Hematopoietic multipotent progenitor cell treated with erythropoietin and hydrocortisone succinate and interleukin-3 and kit ligand, for 6 days (in vitro differentiated cells): Measurements from ENCODE around the gene ZNF853.

Experiments used
- DNase-seq: peaks from one replicate; pipeline ENCODE4 v3.0.0-alpha.2; 2015

Gene ZNF853

GRCh38 chr7:6637544-6638229 lies 22.3 kb downstream of the ZNF853 start:
- peak; percentile 76 for DNase-seq

- no peak for DNase-seq
These were observed 23.6 kb downstream of the ZNF853 start for GRCh38 chr7:6639032-6639431.

- no peak for DNase-seq
These were observed 24.2 kb downstream of the ZNF853 start for GRCh38 chr7:6639627-6640026.

DNA sequence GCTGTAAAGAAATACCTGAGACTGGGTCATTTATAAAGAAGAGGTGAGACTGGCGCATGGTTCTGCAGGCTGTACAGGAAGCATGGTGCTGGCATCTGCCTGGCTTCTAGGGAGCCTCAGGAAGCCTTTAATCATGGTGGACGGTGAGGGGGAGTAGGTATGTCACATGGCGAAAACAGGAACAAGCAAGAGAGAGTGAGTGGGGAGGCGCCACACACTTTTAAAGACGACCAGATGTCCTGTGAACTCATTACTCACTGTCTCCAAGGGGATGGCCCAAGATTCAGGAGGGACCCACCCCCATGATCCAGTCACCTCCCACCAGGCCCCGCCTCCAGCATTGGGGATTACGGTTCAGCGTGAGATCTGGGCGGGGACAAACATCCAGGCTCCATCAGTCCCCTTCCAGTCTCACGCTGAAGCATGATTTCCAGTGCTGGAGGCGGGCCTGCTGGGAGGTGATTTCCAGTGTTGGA lies 24.9 kb downstream of the ZNF853 start:
- peak; percentile 66 for DNase-seq

DNA sequence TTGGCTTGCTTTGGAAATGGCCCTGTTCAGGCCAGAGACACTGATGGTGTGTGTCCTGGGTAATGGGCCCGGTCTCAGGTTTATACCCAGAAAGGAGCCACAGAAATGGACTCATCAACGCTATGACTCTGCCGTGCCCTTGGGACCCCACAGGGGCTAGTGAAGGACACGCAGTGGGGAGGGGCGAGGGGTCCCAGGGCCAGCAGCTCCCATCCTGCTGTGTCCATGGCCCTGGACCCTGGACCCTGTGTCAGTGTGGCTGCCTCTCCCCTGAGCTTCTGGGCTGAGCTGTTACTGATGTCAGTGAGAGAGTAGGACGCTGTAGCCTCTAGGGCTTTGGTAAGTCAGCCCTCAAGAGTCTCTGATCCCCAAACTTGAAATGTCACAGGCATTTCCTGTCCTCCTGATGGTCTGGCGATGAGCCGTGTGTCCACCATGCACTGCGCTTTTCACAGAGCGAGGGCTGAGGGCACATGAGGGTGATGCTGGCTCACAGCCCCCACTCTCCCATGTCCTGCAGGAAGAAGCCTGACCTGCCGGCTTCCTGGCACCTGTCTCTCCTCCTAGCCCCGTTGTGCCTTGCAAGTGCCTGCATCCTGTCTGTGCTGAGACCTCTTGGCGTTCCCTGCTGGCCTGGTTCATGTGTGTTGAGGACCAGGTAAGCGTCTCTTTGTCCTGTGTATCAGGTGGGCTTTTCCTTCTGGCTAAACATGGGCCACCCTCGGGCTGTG lies 26.1 kb downstream of the ZNF853 start:
- DNase-seq = no peak

- no peak for DNase-seq
These were observed 26.9 kb downstream of the ZNF853 start for GRCh38 chr7:6642239-6642839.

DNA sequence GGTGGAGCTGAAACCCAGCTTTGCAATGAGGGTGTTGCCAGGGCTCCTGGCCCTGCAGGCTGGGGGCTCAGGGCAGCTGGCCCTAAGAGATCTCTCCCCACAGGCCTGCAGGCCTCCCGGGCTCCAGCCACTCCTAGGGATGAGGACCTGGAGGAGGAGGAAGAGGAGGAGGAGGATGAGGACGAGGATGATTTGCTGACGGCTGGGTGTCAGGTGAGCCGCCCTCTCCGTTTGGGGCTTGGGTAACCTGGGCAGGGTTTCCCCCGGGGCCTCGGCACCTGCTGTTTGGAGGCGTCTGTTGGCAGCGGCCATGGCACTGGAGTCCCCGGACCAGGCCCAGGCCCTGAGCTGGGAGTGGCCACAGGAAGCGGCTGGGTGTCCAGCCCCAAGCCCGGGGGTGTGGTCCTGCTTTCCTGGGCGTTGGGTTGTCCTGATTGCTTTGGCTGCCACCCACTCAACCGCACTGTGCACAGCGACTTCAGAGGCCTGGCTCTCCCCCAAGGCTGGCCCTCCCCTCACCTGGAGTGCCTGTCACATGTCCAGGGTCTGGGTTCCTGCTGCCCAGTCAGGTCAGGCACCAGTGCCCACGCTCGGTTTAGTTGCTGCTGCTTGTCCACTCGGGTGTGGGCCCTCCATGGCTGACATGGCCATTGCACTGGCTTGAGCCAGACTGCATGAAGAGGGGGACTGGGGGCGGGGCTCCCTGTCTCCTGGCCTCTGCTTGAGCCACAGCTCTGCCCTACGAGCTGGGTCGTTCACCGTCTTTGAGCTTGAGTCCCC lies 27.6 kb downstream of the ZNF853 start:
- DNase-seq = no peak

DNA sequence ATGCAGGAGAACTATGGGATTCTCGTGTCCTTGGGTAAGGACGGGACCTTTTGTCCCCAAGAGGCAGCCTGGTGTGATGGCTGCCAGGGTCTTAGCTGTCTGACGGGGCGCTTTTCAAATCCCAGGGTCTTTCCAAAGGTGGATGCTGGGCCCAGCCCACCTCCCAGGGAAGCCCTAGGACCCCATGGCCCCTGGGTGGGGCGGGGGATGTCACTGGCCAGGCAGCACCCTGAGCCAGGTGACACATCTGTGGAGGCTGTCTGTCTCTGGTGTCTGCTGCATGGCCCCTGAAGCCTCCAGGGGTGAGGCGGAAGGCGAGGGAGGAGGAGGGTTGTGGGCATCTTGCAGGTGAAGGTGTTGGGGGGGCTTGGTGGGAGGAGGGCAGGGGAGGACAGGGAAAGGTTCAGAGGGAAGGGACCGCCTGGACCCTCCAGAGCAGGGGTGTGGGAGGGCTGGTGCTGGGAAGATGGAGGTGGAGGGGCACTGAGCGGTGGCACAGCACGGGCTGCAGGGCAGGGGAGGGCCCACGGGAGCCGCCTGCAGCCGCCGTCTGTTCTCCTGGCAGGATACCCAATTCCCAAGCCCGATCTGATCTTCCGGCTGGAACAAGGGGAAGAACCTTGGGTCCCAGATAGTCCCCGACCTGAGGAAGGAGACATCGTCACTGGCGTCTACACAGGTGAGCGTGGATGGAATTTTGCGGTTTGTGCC lies 28.7 kb downstream of the ZNF853 start:
- no peak for DNase-seq

GRCh38 chr7:6644728-6645127 lies 29.3 kb downstream of the ZNF853 start:
- DNase-seq = no peak

- DNase-seq = no peak
These were observed 31.1 kb downstream of the ZNF853 start for GRCh38 chr7:6646465-6646864.

GRCh38 chr7:6647080-6647479 lies 31.7 kb downstream of the ZNF853 start:
- DNase-seq = no peak

DNA sequence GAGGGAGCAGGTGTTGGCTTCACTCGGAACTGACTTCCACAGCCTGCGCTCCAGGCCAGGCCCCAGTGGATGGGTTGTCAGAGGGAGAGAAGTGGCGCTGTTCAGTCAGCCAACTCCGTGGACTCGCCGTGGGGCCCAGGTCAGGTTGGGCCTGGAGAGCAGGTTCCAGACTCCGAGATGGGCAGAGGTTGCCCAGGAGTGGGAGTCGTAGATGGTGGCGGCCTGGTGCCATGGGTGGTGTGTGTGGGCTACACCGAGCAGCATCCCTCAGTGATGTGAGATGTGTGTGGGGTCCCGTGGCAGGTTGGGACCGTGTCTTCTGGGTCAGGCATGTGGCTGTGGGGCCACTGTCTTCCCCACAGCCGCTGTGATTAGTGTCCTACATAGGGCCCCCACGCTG lies 32.1 kb downstream of the ZNF853 start:
- no peak for DNase-seq

- no peak for DNase-seq
These were observed 32.8 kb downstream of the ZNF853 start for GRCh38 chr7:6648066-6648814.

- no peak for DNase-seq
These were observed 33.4 kb downstream of the ZNF853 start for GRCh38 chr7:6648815-6649104.

DNA sequence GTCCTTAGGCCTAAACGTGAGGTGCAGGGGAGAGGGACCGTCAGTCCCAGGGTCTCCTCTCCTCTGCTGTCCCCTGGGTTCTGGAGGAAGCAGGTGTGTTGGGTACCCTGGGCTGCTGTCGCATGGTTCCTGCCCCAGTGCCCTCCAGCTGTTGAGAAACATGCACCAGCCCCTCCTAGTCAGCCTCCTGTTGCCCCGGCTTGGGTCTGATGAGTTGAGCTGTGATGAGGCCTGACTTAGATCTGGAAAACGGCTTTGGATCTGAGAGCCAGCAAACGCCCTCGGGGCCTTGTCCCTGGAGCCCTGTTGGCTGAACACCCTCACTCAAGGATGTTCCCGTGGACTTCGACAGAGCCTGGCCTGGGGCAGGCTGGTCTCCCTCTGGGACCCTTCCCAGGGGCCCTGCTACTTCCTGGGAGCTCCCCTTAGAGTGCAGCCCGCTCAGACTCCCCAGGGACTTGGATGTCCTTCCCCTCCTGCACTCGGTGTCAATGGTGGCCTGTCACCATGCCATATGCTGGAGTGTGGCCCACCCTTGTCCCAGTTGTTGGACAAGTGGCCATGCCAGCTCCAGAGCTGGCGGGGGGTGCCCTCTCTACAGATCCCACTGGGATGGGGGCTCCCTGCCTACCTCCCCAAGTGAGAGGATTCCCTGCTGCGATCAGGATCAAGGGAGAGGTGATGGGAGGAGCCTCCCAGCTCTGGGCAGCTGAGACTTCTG lies 34.0 kb downstream of the ZNF853 start:
- no peak for DNase-seq

DNA sequence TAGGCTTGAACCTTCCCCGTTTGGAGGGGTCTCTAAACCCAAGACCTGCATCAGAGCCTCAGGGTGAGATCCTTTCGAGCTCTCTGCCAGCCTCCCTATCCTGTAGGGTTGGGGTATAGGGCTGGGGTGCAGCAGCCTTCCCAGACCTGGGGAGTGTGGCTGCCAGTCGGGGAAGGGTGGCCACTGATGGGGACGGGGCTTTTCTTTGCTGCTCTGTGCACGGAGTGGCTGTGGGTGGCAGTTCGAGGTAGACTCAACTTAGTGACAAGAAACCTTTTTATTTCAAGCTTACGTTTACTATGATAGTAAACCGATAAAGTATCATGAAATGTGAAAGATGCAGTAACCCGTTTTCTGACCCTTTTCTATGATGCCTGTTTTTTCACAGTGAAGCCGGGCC lies 34.7 kb downstream of the ZNF853 start:
- no peak for DNase-seq

DNA sequence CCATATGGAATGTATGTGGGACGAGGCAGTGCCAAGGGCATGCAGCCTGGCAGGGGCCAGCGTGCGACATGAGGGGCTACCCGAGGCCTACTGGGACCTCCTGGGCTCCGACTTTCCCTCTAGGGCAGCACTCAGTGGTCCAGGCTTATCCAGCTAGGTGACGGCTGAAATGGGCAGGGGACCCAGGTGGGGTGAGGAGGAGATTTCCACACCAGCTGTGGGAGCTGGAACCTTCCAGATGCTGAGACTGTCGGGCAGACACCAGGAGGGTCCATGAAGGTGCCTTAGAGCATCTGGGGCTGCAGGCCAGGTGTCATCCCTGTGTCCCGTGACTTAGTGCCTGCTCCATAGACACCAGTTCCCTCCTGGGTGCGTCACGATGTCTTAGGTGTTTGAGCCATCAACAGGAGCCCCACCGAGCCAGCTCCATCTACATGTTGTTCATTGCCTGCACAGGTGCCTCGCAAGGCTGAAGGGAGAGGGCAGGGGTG lies 35.2 kb downstream of the ZNF853 start:
- DNase-seq = no peak

DNA sequence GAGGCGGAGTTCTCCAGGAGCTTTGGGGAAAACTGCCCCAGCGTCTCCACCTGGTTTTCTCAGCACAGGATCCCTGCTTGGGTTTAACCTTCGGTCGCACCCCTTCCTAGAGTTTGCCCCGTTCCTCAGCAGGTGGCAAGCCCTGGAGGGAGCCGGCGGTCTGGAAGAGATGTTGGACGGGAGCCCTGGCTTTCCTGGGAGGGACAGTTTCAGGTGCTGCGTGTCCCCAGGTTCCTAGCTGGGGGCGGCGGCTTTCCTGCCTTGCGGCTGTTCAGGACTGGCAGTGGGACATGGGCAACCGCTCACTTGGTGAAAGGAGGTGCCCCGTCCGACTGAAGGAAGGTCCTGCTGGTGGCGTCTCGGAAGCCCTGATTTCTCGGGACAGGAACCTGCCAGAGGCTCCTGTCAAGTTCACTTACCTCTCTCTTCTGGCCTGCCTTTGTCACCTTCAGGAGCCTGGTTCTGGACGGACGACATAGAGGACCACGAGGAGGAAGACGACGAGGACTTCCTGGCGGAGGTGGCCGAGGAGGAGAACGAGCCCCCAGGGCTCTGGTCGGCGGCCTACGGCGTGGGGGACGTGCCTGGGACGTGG lies 36.5 kb downstream of the ZNF853 start:
- no peak for DNase-seq

DNA sequence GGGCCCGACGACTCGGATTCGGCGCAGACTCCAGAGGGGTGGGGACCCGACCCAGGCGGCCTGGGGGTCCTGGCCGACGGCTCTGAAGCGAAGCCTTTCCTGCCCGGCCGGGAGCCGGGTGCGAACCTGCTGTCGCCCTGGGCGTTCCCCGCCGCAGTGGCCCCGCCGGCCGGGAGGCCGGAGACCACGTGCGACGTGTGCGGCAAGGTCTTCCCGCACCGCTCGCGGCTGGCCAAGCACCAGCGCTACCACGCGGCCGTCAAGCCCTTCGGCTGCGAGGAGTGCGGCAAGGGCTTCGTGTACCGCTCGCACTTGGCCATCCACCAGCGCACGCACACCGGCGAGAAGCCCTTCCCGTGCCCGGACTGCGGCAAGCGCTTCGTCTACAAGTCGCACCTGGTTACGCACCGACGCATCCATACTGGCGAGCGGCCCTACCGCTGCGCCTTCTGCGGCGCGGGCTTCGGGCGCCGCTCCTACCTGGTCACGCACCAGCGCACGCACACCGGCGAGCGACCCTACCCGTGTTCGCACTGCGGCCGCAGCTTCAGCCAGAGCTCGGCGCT lies 37.1 kb downstream of the ZNF853 start:
- no peak for DNase-seq
